T-cell (primary cell): ENCODE measurements around the gene MLH1. TPM values are rescaled to one million over a fixed set of nuclear protein-coding genes. Genes with fewer than 3 reads are reported as not detected.
"Not testable (repeated sequence)": the region's sequence is repeated elsewhere in the genome, so short reads cannot be mapped to it uniquely, and the experiment has no call there.

Experiments
- ATAC-seq, 4 experiments: fragments of 200-7000 bp in 3 of 4; fragments of 150-1000 bp in 1 of 4; cut with Tn5 transposase; replicated peaks in 1 of 4; 1 replicate in 3 of 4; 2 replicates in 1 of 4; pipeline ENCODE4 v1.10.0; 2021; ENCODE audit warnings: moderate library complexity in 3 of 4, mild to moderate bottlenecking in 2 of 4, moderate number of reproducible peaks in 1 of 4
- CTCF ChIA-PET, 2 donors: fragments of 300-600 bp; sonication (Branson Sonifier 250); formaldehyde crosslinking; loops; one replicate each; lab custom pipeline; 2022; ENCODE audit warnings: antibody characterized with exemption in 2 of 2; lab: Charles Lee
- POLR2A ChIA-PET, 2 donors: fragments of 300-600 bp; sonication (Branson Sonifier 250); formaldehyde crosslinking; loops; one replicate each; lab custom pipeline; 2022; ENCODE audit warnings: antibody characterized with exemption in 2 of 2; lab: Charles Lee
- DNase-seq, 35 experiments: peaks; one replicate each; pipeline versions ENCODE4 v3.0.0 to v3.0.0-alpha.2; 2013 to 2023
- H3K27ac ChIP-seq: one replicate; pipeline ENCODE4 v1.5.1; 2013; ENCODE audit warnings: low read length
- H3K27me3 ChIP-seq, 2 experiments: replicated peaks in 1 of 2; 1 replicate in 1 of 2; 2 replicates in 1 of 2; pipeline versions ENCODE4 v1.6.1 to v1.7.0; 2013; ENCODE audit warnings: low read length in 1 of 2, mixed read lengths in 1 of 2; ENCODE audit not compliant: control insufficient read depth in 2 of 2, insufficient read depth in 2 of 2; ENCODE audit errors: extremely low read depth in 1 of 2
- H3K36me3 ChIP-seq, 2 donors: 1 replicate in 1 of 2; 2 replicates in 1 of 2; pipeline versions ENCODE4 v1.6.1 to v1.7.0; 2013; ENCODE audit warnings: low read length in 1 of 2; ENCODE audit not compliant: control insufficient read depth in 2 of 2, insufficient read depth in 1 of 2; ENCODE audit errors: extremely low read depth in 1 of 2
- H3K4me1 ChIP-seq, 2 experiments: 1 replicate in 1 of 2; 2 replicates in 1 of 2; pipeline versions ENCODE4 v1.6.1 to v1.7.0; 2013; ENCODE audit warnings: low read length in 2 of 2, mixed read lengths in 1 of 2; ENCODE audit not compliant: insufficient read depth in 2 of 2, control insufficient read depth in 1 of 2; ENCODE audit errors: extremely low read depth in 1 of 2
- H3K4me3 ChIP-seq, 2 donors: 1 replicate in 1 of 2; 2 replicates in 1 of 2; pipeline versions ENCODE4 v1.5.1 to v1.7.0; 2013; ENCODE audit warnings: mild to moderate bottlenecking in 2 of 2, low read length in 1 of 2, moderate library complexity in 1 of 2; ENCODE audit not compliant: control insufficient read depth in 1 of 2; ENCODE audit errors: extremely low read depth in 1 of 2
- H3K9me3 ChIP-seq: 2 replicates; pipeline ENCODE4 v1.7.0; 2013
- H3K27ac Mint-ChIP-seq, 2 donors: one replicate each; pipeline ENCODE4 v1.8.0; 2020 to 2021; ENCODE audit warnings: mild to moderate bottlenecking in 2 of 2, mixed read lengths in 2 of 2
- H3K27me3 Mint-ChIP-seq, 2 donors: one replicate each; pipeline ENCODE4 v1.8.0; 2021 to 2022; ENCODE audit warnings: mixed read lengths in 2 of 2
- H3K36me3 Mint-ChIP-seq: one replicate; pipeline ENCODE4 v1.8.0; 2021; ENCODE audit warnings: mixed read lengths
- H3K4me1 Mint-ChIP-seq, 3 donors: one replicate each; pipeline ENCODE4 v1.8.0; 2020 to 2022; ENCODE audit warnings: mixed read lengths in 3 of 3, mild to moderate bottlenecking in 1 of 3
- H3K4me3 Mint-ChIP-seq, 3 donors: one replicate each; pipeline ENCODE4 v1.8.0; 2020 to 2022; ENCODE audit warnings: mild to moderate bottlenecking in 3 of 3, mixed read lengths in 3 of 3, moderate library complexity in 3 of 3
- H3K9me3 Mint-ChIP-seq, 3 donors: one replicate each; pipeline ENCODE4 v1.8.0; 2020 to 2022; ENCODE audit warnings: mixed read lengths in 3 of 3
- WGBS: methylation state at CpG from one replicate; pipeline ENCODE4 v1.1.5; 2013; ENCODE audit warnings: missing lambda C conversion rate; ENCODE audit not compliant: insufficient coverage; 5-methylcytosine and 5-hydroxymethylcytosine counted together
- total RNA-seq, 35 experiments: library from RNA in 6 of 35; stranded (reverse) in 6 of 35; fragments of 120-200 nt in 1 of 35; gene quantifications; one replicate each; pipeline versions ENCODE4 v1.2.1 to v1.2.4 and lab custom pipeline; 2013 to 2026

Gene MLH1
- total RNA-seq, 5 donors from 2014 or later (not counting 1 experiment from before 2014, with no cell fraction given) = 24.7 to 32.4 (median 28.6) TPM

DNA sequence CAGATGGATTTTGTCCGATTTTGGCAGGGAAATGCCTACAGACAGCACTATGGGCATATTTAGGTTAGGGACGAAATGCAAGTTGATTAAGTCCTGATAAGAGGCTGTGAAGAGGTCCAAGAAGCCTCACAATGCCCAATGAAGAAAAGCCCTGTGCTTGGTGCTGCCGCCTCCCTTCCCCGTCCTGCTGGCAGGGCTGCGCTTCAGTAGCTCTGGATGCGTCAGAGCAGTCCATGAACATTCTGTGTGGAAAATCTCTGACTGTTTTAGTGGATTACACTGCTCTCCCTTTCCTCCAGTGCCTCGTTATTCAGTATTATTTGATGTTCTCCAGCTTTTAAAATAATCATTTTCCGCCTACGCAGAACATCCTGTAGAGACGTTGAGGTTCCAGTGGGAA is 39.6 kb downstream of the MLH1 start:
- ATAC-seq = no peak
- Histone ChIP-seq H3K9me3 (no peaks in the 10 kb centered on the region), H3K27me3 (no peaks in the 10 kb centered on the region), H3K4me1 (no peaks in the 10 kb centered on the region), H3K36me3 (peaks cover 14 to 72% of the 10 kb centered on the region in 2 donors), H3K27ac (no peak overlapping the region), H3K4me3 (no peak overlapping the region)
- Mint-ChIP-seq H3K4me3 (no peak overlapping the region), H3K27me3 (no peaks in the 10 kb centered on the region), H3K27ac (no peak overlapping the region), H3K36me3 (peaks cover 76% of the 10 kb centered on the region), H3K9me3 (peaks cover 0 to 5% (median 0%) of the 10 kb centered on the region in 3 donors), H3K4me1 (no peaks in the 10 kb centered on the region)
- 100% methylated on average over 2 of the region's 10 CpGs for WGBS
- POLR2A ChIA-PET = no interaction called here
- DNase-seq = no peak
- CTCF ChIA-PET = no interaction called here

DNA sequence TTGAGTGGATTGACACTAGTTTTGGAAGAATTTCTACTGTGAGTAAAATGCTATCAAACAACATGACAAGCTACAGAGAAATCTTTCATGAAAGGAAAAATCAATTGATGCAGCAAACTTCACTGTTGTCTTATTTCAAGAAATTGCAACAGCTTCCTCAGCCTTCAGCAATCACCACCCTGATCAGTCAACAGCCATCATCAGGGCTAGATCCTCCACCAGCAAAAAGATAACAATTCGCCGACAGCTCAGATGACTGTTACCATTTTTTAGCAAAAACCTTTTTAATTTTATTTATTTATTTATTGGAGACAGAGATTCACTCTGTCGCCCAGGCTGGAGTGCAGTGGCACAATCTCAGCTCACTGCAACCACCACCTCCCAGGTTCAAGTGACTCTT is 44.0 kb downstream of the MLH1 start:
- Histone ChIP-seq H3K4me3 (no peak overlapping the region), H3K9me3 (no peaks in the 10 kb centered on the region), H3K27me3 (no peaks in the 10 kb centered on the region), H3K4me1 (no peaks in the 10 kb centered on the region), H3K27ac (no peak overlapping the region), H3K36me3 (peaks cover 9 to 58% of the 10 kb centered on the region in 2 donors)
- Mint-ChIP-seq H3K4me3 (no peak overlapping the region), H3K27me3 (no peaks in the 10 kb centered on the region), H3K27ac (peak overlapping the region in 1 of 2 donors; percentile 55), H3K9me3 (peaks cover 0 to 5% (median 0%) of the 10 kb centered on the region in 3 donors), H3K36me3 (peaks cover 81% of the 10 kb centered on the region), H3K4me1 (no peaks in the 10 kb centered on the region)
- ChIA-PET CTCF (interaction anchor here in 1 of 2 donors (0.6 kb wide), 1 partner anchor 23 kb away, joined by 3 read pairs; no protein-coding TSS in a partner anchor), POLR2A (no interaction called here)
- ATAC-seq (no peak), DNase-seq (no peak)
- no CpG with 5 or more reads among the region's 3 CpGs for WGBS

DNA sequence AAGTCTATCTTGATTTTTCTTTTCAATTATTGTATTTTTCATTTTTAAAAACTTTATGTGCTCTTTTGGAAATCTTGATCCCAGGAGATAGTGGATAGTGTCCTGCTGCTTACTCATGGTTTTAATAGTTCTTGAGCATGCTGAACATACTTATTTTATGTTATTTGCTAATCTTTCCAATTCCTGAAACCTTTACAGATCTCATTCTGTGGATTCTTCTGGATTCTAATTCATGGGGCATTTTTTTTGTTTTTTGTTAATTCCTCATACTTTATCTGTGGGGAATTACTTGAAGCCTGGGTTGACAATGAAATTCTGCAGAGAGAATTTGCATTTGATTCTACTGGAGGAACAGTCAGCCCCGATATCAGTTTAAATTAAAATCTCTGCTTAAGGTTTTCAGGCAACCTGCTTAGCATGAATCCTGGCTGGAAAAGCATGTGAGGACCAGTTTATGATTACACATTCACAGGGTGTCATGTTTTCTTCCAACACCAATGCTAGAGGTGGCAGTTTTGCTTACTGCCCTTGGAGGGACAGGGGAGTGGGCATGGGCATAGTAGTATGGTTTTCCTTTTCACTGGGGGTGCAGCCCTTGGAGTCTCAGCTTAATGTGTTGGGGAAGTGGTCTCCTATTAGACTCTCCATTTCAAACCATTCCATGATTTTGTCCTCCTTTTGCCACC is 46.0 kb downstream of the MLH1 start:
- no peaks in the 10 kb centered on the region for H3K4me1 ChIP-seq
- no peak overlapping the region for H3K27ac ChIP-seq
- H3K36me3 Mint-ChIP-seq = peaks cover 66% of the 10 kb centered on the region
- no peaks in the 10 kb centered on the region for H3K27me3 ChIP-seq
- no peaks in the 10 kb centered on the region for H3K9me3 ChIP-seq
- DNase-seq (no peak), ATAC-seq (no peak)
- H3K27me3 Mint-ChIP-seq = no peaks in the 10 kb centered on the region
- no peaks in the 10 kb centered on the region for H3K4me1 Mint-ChIP-seq
- H3K4me3 Mint-ChIP-seq = no peak overlapping the region
- peaks cover 0 to 5% (median 0%) of the 10 kb centered on the region in 3 donors for H3K9me3 Mint-ChIP-seq
- no CpG with 5 or more reads among the region's 1 CpG for WGBS
- H3K27ac Mint-ChIP-seq = no peak overlapping the region
- ChIA-PET CTCF (interaction anchor here in 1 of 2 donors (0.6 kb wide), 2 partner anchors 10 to 653 kb away, joined by 4 to 6 read pairs; no protein-coding TSS in a partner anchor), POLR2A (interaction anchor here in 1 of 2 donors (0.6 kb wide), 1 partner anchor 14 kb away, joined by 5 read pairs; no protein-coding TSS in a partner anchor)
- no peak overlapping the region for H3K4me3 ChIP-seq
- peaks cover 13 to 48% of the 10 kb centered on the region in 2 donors for H3K36me3 ChIP-seq

DNA sequence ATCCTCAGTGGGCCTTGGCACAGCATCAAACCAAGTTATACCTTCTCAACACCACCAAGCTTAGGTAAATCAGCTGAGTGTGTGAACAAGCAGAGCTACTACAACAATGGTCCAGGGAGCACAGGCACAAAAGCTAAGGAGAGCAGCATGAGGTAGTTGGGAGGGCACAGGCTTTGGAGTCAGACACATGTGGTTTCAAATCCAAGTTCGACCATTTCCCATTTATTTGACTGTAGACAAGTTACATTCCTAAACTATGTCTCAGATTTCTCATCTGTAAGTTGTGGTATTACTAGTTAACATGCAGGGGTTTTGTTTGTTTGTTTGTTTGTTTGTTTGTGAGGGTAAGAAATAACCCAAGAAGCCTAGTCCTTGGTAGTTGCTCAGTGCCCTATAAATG is 46.9 kb downstream of the MLH1 start:
- Mint-ChIP-seq H3K4me1 (no peaks in the 10 kb centered on the region), H3K36me3 (peaks cover 65% of the 10 kb centered on the region), H3K4me3 (no peak overlapping the region), H3K27me3 (no peaks in the 10 kb centered on the region), H3K27ac (no peak overlapping the region), H3K9me3 (peaks cover 0 to 5% (median 0%) of the 10 kb centered on the region in 3 donors)
- CTCF ChIA-PET = no interaction called here
- no peak for ATAC-seq
- no CpG with 5 or more reads among the region's 1 CpG for WGBS
- Histone ChIP-seq H3K36me3 (peaks cover 10 to 42% of the 10 kb centered on the region in 2 donors), H3K27ac (no peak overlapping the region), H3K27me3 (no peaks in the 10 kb centered on the region), H3K9me3 (no peaks in the 10 kb centered on the region), H3K4me1 (no peaks in the 10 kb centered on the region), H3K4me3 (no peak overlapping the region)
- POLR2A ChIA-PET = no interaction called here
- no peak for DNase-seq

DNA sequence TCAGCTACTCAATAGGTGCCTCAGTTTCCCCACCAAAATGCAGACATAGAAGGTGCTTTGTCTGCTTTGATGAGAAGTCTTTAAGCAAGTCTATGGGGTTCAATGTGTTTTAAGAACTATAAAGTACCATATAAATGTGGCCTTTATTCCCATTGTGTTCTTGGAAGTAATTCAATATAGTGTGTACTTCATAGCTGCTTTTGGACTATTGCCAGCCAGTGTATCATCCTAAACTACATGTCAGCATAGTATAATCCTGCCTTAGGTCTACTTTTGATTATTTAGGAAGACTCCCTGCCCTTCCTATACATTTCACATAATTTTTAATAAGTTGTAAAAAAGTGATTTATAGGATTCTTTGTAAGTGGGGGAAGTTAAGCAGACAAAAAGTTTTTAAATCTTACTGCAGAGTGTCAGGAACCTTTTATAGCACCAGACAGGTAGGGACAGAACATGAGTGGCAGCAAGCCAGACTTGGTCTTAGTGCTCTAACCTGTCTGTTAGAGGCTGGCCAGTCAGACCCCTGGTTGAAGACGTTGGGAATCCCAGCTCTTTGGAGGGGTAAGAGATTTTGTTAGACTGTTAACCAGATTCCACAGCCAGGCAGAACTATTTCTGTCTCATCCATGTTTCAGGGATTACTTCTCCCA is 48.4 kb downstream of the MLH1 start:
- no peaks in the 10 kb centered on the region for H3K27me3 Mint-ChIP-seq
- no CpG with 5 or more reads among the region's 1 CpG for WGBS
- peaks cover 5 to 35% of the 10 kb centered on the region in 2 donors for H3K36me3 ChIP-seq
- no peak for ATAC-seq
- no peak for DNase-seq
- H3K27ac Mint-ChIP-seq = no peak overlapping the region
- no peaks in the 10 kb centered on the region for H3K4me1 ChIP-seq
- H3K27me3 ChIP-seq = no peaks in the 10 kb centered on the region
- no peaks in the 10 kb centered on the region for H3K9me3 ChIP-seq
- CTCF ChIA-PET = interaction anchor here in 1 of 2 donors (1.8 kb wide), 1 partner anchor 17 kb away, joined by 5 read pairs; no protein-coding TSS in a partner anchor
- POLR2A ChIA-PET = no interaction called here
- H3K27ac ChIP-seq = no peak overlapping the region
- H3K4me3 Mint-ChIP-seq = no peak overlapping the region
- H3K9me3 Mint-ChIP-seq = no peaks in the 10 kb centered on the region
- H3K36me3 Mint-ChIP-seq = peaks cover 56% of the 10 kb centered on the region
- no peak overlapping the region for H3K4me3 ChIP-seq
- H3K4me1 Mint-ChIP-seq = no peaks in the 10 kb centered on the region

DNA sequence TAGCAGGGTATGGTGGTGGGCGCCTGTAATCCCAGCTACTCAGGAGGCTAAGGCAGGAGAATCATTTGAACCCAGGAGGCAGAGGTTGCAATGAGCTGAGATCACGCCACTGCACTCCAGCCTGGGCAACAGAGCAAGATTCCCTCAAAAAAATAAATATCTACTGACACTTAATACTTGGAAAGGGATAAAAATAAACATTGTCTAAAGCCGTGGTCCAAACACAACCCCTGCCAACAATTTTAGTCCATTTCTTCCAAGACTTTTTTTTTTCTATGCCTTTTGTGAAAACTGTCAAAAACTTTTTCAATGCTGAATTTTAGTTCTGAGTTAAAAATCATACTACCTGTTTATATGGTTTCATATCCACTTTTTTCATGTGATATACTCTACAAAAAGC is 49.4 kb downstream of the MLH1 start:
- H3K4me1 Mint-ChIP-seq, H3K9me3 Mint-ChIP-seq, H3K27ac ChIP-seq, H3K27ac Mint-ChIP-seq, H3K4me1 ChIP-seq, DNase-seq, H3K27me3 Mint-ChIP-seq, CTCF ChIA-PET, H3K27me3 ChIP-seq, H3K9me3 ChIP-seq, ATAC-seq, H3K4me3 Mint-ChIP-seq, POLR2A ChIA-PET, H3K4me3 ChIP-seq: not testable (repeated sequence)
- WGBS = no CpG with 5 or more reads among the region's 3 CpGs
- H3K36me3 ChIP-seq = peaks cover 5 to 39% of the 10 kb centered on the region in 2 donors
- peaks cover 59% of the 10 kb centered on the region for H3K36me3 Mint-ChIP-seq
